BLaER1 treated with 17β-estradiol and CSF1 and Interleukin-3, amounts not matched to agents 10 nM and 100 nM (cell line): Measurements from ENCODE around the gene ZNF516.
A peak's percentile ranks its signal among the peaks of the same experiment; 100 is the strongest.

ENCODE experiments used
- H3K27ac ChIP-seq, 11 experiments: shearing (Covaris generic); formaldehyde crosslinking; 2 replicates each; pipeline ENCODE4 v1.8.1; 2022
- H3K27me3 ChIP-seq, 11 experiments: shearing (Covaris generic); formaldehyde crosslinking; 2 replicates each; pipeline ENCODE4 v1.8.1; 2022
- H3K36me3 ChIP-seq, 11 experiments: shearing (Covaris generic); formaldehyde crosslinking; 2 replicates each; pipeline ENCODE4 v1.8.1; 2022
- H3K4me1 ChIP-seq, 10 experiments: shearing (Covaris generic); formaldehyde crosslinking; 2 replicates each; pipeline ENCODE4 v1.8.1; 2022
- H3K4me2 ChIP-seq, 11 experiments: shearing (Covaris generic); formaldehyde crosslinking; 2 replicates each; pipeline ENCODE4 v1.8.1; 2022
- H3K4me3 ChIP-seq, 10 experiments: shearing (Covaris generic); formaldehyde crosslinking; 2 replicates each; pipeline ENCODE4 v1.8.1; 2022
- H3K9ac ChIP-seq, 11 experiments: shearing (Covaris generic); formaldehyde crosslinking; 2 replicates each; pipeline ENCODE4 v1.8.1; 2022
- H3K9me3 ChIP-seq, 11 experiments: shearing (Covaris generic); formaldehyde crosslinking; replicated peaks in 1 of 11; 2 replicates each; pipeline ENCODE4 v1.8.1; 2022
- H4K20me1 ChIP-seq, 11 experiments: shearing (Covaris generic); formaldehyde crosslinking; 2 replicates each; pipeline ENCODE4 v1.8.1; 2022
- Cebpa-rat ChIP-seq, 11 experiments: shearing (Covaris generic); IDR thresholded peaks; 2 replicates each; pipeline ENCODE4 v1.8.1; 2022

Gene ZNF516

DNA sequence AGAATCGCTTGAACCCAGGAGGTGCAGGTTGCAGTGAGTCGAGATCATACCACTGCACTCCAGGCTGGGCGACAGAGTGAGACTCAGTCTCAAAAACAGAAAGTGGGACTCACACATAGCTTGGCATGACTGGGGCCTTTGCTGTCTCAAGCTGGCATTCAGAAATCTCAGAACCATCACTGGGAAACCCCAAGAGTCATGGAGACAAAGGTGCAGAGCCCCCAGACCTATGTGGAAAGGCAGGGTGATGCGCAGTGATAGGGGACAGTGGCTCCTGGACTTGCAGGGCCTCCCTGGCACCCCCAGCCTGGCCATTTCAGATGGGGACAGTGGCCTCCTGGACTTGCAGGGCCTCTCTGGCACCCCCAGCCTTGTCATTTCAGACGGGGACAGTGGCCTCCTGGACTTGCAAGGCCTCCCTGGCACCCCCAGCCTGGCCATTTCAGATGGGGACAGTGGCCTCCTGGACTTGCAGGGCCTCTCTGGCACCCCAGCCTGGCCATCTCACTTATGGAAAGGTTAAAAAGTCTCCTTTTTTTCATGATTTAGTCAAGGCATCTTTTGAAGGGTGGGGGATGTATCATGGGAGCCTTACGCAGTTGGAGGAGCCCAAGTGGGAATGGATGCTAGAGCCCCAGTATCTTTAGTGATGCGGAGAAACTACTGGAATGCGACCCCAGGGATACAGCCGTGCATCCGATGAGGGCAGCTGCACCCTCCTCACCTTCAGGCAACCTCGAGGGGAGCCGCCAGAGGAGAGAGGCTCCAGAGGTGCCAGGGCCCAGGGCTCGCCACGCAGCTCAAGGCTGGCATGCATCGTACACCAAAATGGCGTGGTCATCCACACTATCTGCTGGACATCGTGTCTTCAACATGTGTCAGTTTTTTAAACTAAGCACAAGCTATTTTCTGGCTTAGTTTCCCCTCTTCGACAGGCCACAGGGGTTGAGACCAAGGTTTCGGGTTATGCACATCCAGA is 30.5 kb downstream of the ZNF516 start:
- no peak for TF ChIP-seq Cebpa-rat (IDR thresholded peaks at IDR 0.05)
- Histone ChIP-seq H3K27me3 (no peaks in the 10 kb centered on the region), H3K4me2 (no peak overlapping the region; a peak in 1 of 22 replicates), H3K27ac (peak overlapping the region in 9 of 11 experiments; percentile 86 to 93 (median 89); a peak in 17 of 22 replicates), H3K36me3 (peaks cover 38 to 62% (median 57%) of the 10 kb centered on the region in 11 experiments), H3K4me1 (peaks cover 48 to 96% (median 61%) of the 10 kb centered on the region in 10 experiments), H3K9me3 (peaks cover 0 to 8% (median 0%) of the 10 kb centered on the region in 11 experiments; a peak in 1 of 22 replicates), H3K4me3 (no peak overlapping the region), H4K20me1 (peaks cover 0 to 99% (median 16%) of the 10 kb centered on the region in 11 experiments; a peak in 13 of 22 replicates), H3K9ac (peak overlapping the region in 1 of 11 experiments; percentile 70; a peak in 4 of 22 replicates)

DNA sequence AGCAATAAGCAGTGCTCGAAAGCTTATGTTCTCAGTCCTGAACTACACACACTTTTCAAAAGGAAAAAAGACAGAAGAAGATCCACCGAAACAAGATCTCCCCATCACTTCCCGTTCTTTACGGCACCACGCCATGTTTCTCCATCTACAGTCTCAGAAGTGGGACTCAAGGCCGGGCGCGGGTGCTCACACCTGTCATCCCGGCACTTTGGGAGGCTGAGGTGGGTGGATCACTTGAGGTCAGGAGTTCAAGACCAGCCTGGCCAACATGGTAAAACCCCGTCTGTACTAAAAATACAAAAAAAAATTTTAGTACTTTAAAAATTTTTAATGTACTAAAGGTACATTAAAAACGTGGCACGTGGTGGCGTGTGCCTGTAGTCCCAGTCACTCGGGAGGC is 31.2 kb downstream of the ZNF516 start:
- TF ChIP-seq Cebpa-rat (IDR thresholded peaks at IDR 0.05) = no peak
- Histone ChIP-seq H3K4me3 (no peak overlapping the region), H3K9me3 (peaks cover 0 to 8% (median 0%) of the 10 kb centered on the region in 11 experiments; a peak in 1 of 22 replicates), H3K27me3 (no peaks in the 10 kb centered on the region), H3K27ac (peak overlapping the region in 7 of 11 experiments; percentile 86 to 93 (median 89); a peak in 11 of 22 replicates), H3K36me3 (peaks cover 45 to 69% (median 64%) of the 10 kb centered on the region in 11 experiments), H3K4me2 (no peak overlapping the region), H3K9ac (no peak overlapping the region), H3K4me1 (peaks cover 44 to 96% (median 61%) of the 10 kb centered on the region in 10 experiments), H4K20me1 (peaks cover 0 to 99% (median 23%) of the 10 kb centered on the region in 11 experiments; a peak in 15 of 22 replicates)

- TF ChIP-seq Cebpa-rat (IDR thresholded peaks at IDR 0.05) = no peak
- peaks cover 0 to 5% (median 0%) of the 10 kb centered on the region in 11 experiments; a peak in 1 of 22 replicates for H3K9me3 ChIP-seq
- no peak overlapping the region for H3K4me3 ChIP-seq
- peaks cover 50 to 74% (median 69%) of the 10 kb centered on the region in 11 experiments for H3K36me3 ChIP-seq
- H4K20me1 ChIP-seq = peaks cover 3 to 99% (median 28%) of the 10 kb centered on the region in 11 experiments; a peak in 15 of 22 replicates
- H3K4me2 ChIP-seq = 0 out of 22 replicates have a peak overlapping the region, but pooled peaks of 2 of the 11 experiments have one; percentile 4 to 5
- H3K4me1 ChIP-seq = peaks cover 44 to 96% (median 61%) of the 10 kb centered on the region in 10 experiments
- peak overlapping the region in 5 of 11 experiments; percentile 13 to 89 (median 29); a peak in 8 of 22 replicates for H3K27ac ChIP-seq
- H3K27me3 ChIP-seq = no peaks in the 10 kb centered on the region
- no peak overlapping the region for H3K9ac ChIP-seq
These were observed 31.7 kb downstream of the ZNF516 start for GRCh38 chr18:76463358-76463757.

DNA sequence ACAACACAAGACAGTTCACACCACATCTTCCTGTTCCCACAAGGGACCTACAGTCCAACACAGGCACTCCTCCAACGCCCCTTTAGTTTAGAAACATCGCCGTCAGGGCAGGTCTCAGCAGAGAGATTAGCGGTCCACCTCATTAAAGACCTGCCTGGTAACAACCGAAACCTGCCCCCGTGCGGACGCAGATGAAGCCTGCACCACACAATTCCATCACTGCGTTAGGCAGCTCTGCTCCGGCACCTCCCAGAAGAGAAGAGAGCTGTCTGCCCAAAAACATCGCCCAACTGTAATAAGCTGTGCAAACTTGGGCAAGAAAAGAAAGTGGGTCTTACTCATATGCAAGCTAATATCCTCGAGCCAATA is 32.7 kb downstream of the ZNF516 start:
- no peak overlapping the region for H3K9ac ChIP-seq
- H3K4me3 ChIP-seq = no peak overlapping the region
- H3K27me3 ChIP-seq = no peaks in the 10 kb centered on the region
- TF ChIP-seq Cebpa-rat (IDR thresholded peaks at IDR 0.05) = no peak
- peak overlapping the region in 5 of 11 experiments; percentile 8 to 89 (median 28); a peak in 9 of 22 replicates for H3K27ac ChIP-seq
- peaks cover 44 to 96% (median 61%) of the 10 kb centered on the region in 10 experiments for H3K4me1 ChIP-seq
- peaks cover 52 to 81% (median 72%) of the 10 kb centered on the region in 11 experiments for H3K36me3 ChIP-seq
- peaks cover 11 to 99% (median 38%) of the 10 kb centered on the region in 11 experiments; a peak in 16 of 22 replicates for H4K20me1 ChIP-seq
- peak overlapping the region in 2 of 11 experiments; percentile 49 to 52; a peak in 4 of 22 replicates for H3K4me2 ChIP-seq
- H3K9me3 ChIP-seq = peaks cover 0 to 5% (median 0%) of the 10 kb centered on the region in 11 experiments; a peak in 1 of 22 replicates

DNA sequence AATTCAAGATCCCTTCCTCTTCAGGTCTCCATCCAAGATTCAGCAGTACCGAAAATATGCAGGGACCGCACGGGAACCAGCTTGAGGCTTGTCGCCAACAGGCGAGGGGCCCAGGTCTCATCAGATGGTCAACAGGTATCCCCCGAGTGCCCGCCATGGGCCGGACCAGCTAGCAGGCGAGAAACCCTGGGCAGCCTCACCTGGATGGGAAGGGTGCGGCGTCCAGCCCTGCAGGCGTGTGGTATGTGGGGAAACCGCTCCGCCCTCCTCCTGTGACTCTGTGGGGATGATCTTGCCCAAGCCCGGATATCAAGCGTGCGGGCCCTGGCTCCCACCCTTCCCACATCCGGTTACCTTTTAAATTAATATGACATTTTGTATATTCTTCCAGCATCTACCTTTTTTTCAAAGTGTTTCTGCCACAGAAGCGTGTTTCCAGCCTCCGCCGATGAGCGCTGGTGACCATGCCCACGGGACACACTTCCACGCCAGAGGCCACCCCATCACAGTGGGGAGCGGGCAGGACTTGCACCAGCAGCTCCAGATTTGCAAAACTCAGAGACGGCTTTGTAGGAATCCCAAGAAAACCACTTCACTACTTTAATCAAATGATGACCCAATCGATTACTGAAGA is 33.2 kb downstream of the ZNF516 start:
- Histone ChIP-seq H3K27ac (peak overlapping the region in 8 of 11 experiments; percentile 0 to 89 (median 35); a peak in 10 of 22 replicates), H3K9me3 (peaks cover 0 to 5% (median 0%) of the 10 kb centered on the region in 11 experiments; a peak in 1 of 22 replicates), H3K9ac (no peak overlapping the region), H3K36me3 (peaks cover 52 to 82% (median 72%) of the 10 kb centered on the region in 11 experiments), H3K27me3 (no peaks in the 10 kb centered on the region), H3K4me1 (peaks cover 44 to 96% (median 61%) of the 10 kb centered on the region in 10 experiments), H4K20me1 (peaks cover 11 to 100% (median 42%) of the 10 kb centered on the region in 11 experiments; a peak in 16 of 22 replicates), H3K4me3 (no peak overlapping the region), H3K4me2 (peak overlapping the region in 9 of 11 experiments; percentile 9 to 52 (median 35); a peak in 9 of 22 replicates)
- TF ChIP-seq Cebpa-rat (IDR thresholded peaks at IDR 0.05) = no peak

GRCh38 chr18:76461148-76461547 is 33.9 kb downstream of the ZNF516 start:
- Histone ChIP-seq H3K9ac (no peak overlapping the region), H3K4me3 (no peak overlapping the region), H3K27me3 (no peaks in the 10 kb centered on the region), H4K20me1 (peaks cover 11 to 100% (median 48%) of the 10 kb centered on the region in 11 experiments; a peak in 16 of 22 replicates), H3K27ac (peak overlapping the region in 9 of 11 experiments; percentile 0 to 89 (median 30); a peak in 10 of 22 replicates), H3K4me1 (peaks cover 44 to 96% (median 61%) of the 10 kb centered on the region in 10 experiments), H3K9me3 (peaks cover 0 to 5% (median 0%) of the 10 kb centered on the region in 11 experiments; a peak in 1 of 22 replicates), H3K36me3 (peaks cover 52 to 77% (median 69%) of the 10 kb centered on the region in 11 experiments), H3K4me2 (peak overlapping the region in 9 of 11 experiments; percentile 9 to 52 (median 35); a peak in 12 of 22 replicates)
- no peak for TF ChIP-seq Cebpa-rat (IDR thresholded peaks at IDR 0.05)

GRCh38 chr18:76460482-76460881 is 34.6 kb downstream of the ZNF516 start:
- Histone ChIP-seq H3K27ac (peak overlapping the region in 7 of 11 experiments; percentile 5 to 89 (median 45); a peak in 10 of 22 replicates), H4K20me1 (peaks cover 11 to 100% (median 55%) of the 10 kb centered on the region in 11 experiments; a peak in 17 of 22 replicates), H3K27me3 (no peaks in the 10 kb centered on the region), H3K9me3 (peaks cover 0 to 5% (median 0%) of the 10 kb centered on the region in 11 experiments; a peak in 1 of 22 replicates), H3K4me2 (peak overlapping the region in 3 of 11 experiments; percentile 27 to 52 (median 49); a peak in 2 of 22 replicates), H3K4me1 (peaks cover 48 to 96% (median 62%) of the 10 kb centered on the region in 10 experiments), H3K9ac (no peak overlapping the region), H3K36me3 (peaks cover 52 to 74% (median 68%) of the 10 kb centered on the region in 11 experiments), H3K4me3 (no peak overlapping the region)
- no peak for TF ChIP-seq Cebpa-rat (IDR thresholded peaks at IDR 0.05)
